NCI-H2029 treated with DMSO at 0.1 percent for 48 hours (cell line): Measurements from ENCODE around the gene ABCB6.
A peak's percentile ranks its signal among the peaks of the same experiment; 100 is the strongest.
"Not testable (repeated sequence)": the region's sequence is repeated elsewhere in the genome, so short reads cannot be mapped to it uniquely, and the experiment has no call there.

Experiments used
- DNase-seq: peaks from one replicate; lab custom pipeline; 2025; lab: John Stamatoyannopoulos, UW

The ABCB6 gene

DNA sequence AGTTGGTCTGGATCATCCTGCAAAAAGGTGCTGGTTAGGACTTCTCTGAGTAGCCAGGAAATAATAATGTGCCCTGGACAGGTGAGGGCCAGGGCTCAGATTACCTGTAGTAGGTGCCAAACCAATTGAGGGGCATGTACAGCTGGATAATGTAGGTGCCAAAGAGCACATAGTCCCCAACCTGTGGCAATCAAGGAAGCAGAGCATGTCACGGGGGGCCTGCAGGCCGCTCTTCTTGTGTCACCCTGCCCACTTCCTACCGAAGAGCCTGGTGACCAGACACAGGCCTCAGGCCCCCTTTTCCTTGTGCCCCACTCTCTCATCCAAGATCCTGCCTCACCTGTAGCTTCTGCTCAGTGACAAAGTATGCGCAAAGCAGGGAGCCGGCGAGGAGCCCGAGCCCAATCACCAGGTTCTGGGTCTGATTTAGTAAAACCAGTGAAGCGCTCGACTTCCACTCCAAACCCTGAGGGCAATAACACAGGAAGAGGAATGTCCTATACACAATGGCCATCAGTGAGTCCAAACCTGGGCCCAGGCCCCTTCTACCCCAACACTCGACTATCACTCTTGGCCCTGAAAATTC is 5.2 kb downstream of the ABCB6 start:
- peak; percentile 56 for DNase-seq

DNA sequence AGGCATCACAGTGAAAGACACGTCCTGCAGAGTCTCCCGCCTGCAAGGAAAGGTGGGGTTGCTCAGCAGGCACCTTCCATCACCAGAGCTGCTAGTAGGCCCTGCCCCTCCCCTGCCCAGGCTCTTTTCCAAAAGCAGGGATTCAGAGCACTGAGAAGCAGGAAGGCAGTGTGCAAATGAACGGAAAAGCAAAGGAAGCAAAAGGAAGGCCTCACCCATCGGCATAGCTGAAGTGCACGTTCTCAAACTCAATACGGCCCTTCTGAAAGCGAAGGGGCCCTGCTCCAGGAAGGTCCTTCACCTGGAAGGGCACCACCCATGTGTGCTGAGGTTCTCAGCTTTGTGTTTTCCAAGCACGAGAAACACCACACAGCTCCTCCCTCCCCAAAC is 5.7 kb downstream of the ABCB6 start:
- no peak for DNase-seq

DNA sequence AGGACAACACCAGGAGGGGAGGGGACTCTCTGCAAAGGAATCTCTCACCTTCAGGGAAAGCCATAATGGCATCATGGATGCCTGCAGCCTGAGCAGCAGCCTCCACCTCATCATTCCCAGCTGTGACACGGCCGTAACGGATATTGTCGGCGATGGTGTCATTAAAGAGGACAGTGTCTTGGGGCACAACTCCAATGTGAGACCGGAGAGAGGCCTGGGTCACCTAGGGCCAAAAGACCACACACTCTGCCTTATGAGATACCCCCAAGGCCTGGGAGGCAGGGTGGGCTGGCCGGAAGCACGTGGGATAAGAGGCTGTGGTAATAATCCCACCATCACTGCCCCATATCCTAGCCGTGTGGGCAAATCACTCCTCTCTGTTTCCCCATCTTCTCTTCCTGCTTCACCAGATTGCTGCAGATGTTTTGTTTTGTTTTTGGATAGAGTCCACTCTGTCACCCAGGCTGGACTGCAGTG is 7.8 kb downstream of the ABCB6 start:
- DNase-seq = no peak

DNA sequence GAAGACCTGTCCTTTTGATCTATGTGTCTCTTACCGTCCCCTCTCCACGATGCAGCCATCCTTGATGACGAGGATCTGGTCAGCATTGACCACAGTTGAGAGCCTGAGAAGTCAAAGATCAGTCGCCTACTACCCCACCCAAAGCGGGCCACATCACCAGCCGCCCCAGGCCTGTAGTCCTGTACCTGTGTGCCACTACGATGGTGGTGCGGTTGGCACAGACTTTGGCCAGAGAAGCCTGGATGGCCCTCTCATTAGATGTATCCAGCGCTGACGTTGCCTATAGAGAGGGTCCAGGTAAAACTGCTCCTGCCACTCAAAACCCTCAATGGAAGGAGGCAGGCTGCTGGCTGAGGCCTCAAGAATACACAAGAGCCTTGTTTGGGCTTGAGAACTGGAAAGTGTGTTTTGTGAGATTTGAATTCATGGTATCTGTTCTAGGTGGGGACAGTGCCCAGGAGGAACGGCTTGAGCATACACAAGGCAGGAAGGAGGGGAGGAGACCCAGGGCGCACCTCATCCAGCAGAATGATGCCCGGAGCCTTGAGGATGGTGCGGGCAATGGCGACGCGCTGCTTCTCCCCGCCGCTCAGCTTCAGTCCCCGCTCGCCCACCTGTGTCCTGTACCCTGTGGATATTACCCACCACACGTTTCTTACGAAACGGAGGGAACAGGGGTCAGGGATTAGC is 8.4 kb downstream of the ABCB6 start:
- no peak for DNase-seq

DNA sequence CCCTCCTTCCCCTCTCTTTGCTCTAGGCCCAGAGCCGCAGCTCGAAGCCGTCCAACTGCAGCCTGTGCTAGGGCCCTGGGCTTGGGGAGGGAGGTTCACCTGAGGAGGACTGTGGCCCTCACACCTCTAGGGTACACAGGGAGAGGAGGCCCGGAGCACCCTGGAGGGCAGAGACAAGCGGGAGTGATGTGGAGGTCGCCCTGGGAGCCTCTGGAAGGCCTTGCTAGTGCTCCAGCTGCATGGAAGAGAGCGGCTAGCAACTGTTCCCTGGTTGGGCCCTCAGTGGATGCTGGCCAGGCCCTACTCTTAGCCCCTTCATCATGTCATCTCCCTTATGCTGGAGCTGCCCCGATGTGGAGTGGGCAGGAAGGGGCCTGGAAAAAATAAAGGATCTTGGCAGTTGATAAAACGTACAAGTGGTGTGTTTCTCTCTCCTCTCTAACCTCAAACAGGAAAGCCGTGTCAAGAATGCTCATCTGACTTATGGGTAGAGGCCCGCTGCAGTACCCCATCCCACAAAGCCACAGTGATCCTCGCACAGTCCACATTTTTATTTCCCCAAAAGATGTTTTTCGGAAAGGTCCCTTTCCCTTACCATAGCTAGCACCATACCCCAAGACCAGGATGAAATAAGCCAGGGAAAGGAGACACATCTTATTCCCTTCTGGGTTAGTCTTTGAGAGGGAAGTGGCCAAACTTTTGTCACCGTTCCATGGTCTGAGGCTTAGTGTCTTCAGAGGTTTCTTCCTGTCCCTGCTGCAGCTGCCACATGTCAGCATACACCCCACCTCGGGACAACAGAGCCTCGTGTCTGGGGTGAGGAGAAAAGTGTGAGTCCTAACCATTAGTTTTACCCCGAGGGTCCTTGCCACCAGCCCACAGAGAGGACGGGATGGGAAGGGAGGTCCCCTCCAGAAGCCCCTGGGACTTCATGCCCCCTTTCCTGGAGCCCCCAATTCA is 9.2 kb downstream of the ABCB6 start:
- DNase-seq = no peak

DNA sequence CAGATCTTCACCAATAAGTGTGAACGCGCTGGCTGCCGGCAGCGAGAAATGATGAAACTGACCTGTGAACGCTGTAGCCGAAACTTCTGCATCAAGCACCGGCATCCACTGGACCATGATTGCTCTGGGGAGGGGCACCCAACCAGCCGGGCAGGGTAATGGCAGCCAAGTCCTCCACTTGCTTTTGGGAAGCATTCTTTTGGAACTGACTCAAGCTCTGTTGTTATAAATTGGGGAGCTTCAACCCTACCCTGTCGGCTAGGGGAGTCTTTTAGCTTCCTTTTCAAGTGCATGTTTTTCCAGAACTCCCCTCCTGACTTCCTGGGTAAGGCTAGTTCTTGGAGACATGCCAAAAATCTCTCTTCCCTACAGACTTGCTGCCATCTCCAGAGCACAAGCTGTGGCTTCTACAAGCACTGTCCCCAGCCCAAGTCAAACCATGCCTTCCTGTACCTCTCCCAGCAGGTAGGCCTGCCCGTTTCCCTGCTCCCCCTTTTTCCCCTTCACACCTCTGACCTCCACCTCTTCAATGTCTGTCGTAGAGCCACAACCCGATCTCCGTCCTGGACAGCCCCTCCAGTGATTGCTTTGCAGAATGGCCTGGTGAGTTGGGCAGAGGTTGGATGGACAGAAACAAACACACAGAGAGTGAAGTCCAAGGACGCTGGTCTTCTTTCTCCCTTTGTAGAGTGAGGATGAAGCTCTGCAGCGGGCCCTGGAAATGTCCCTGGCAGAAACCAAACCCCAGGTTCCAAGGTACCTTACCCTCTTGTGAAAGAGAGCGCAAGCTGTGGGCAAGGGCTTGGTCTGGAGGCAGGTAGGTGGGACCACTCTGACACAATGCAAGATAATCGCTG is 10.6 kb downstream of the ABCB6 start:
- peak; percentile 7 for DNase-seq

DNA sequence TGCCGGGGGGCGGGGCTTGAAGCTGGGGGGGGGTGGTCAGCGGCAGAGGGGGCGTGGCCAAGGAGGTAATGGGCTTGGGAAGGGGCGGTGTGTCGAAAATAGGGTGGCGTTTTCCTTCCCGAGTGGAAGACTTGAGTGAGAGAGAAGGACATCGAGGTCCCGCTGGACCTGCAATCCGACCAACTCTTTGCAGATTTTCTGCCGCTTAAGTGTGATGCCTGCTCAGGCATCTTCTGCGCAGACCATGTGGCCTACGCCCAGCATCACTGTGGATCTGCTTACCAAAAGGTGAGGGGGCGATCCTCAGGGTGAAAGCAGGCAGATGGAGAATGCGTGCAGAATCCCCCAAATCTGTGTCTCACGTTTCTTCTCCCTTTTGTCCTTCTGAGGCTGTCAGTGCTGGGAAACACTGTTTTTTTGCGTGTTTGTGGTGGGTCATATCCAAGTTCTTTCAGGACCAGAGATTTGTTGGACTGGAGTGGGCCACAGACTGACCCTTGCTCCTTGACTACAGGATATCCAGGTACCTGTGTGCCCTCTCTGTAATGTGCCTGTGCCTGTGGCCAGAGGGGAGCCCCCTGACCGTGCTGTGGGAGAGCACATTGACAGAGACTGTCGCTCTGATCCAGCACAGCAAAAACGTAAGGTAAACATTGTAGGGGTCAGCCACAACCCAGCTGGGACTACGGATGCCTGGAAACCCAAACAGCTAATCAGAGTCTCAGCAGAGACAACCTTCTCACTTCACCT is 11.4 kb downstream of the ABCB6 start:
- no peak for DNase-seq

GRCh38 chr2:219206328-219207133 is 12.2 kb downstream of the ABCB6 start, which contains the start of gene ZFAND2B:
Gene ZFAND2B (plus strand): TSS chr2:219206782. CDS start chr2:219206988, 206 bp downstream.
- peak; percentile 56 for DNase-seq

DNA sequence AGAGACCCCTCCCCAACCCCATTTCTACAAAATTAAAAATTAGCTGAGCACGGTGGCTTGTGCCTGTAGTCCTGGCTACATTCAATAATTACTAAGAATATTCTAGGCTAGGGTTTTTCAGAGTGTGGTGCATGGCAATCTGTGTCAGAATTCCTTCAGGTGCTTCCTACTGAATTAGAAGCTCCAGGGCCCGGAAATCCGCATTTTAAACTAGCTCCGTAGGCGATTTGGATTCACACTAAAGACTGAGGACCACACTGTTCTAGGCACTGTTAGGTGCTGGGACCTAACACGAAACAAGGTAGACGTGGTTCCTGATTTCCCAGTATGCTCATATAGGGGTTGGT is 12.8 kb downstream of the ABCB6 start:
- DNase-seq = no peak

DNA sequence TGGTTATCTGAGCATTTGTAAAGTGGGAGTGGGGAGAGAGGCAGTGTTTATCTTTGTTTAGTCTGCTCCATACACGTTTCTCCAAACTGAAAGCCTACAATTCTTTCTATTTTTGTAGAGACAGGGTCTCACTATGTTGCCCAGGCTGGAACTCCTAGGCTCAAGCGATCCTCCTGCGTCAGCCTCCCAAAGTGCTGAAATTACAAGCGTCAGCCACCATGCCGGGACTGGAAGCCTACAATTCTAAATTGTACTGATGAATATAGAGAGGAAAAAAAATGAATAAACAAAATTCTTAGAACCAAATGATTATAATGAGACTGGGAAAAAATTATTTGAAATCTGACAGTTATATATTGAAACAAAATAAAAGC is 13.6 kb downstream of the ABCB6 start:
- DNase-seq = no peak

- DNase-seq = no peak
Observed at GRCh38 chr2:219204425-219205164, 14.2 kb downstream of the ABCB6 start.

- not testable (repeated sequence) for DNase-seq
Observed at GRCh38 chr2:219201331-219201730, 17.4 kb downstream of the ABCB6 start.

- DNase-seq = not testable (repeated sequence)
Observed at GRCh38 chr2:219200502-219201326, 18.0 kb downstream of the ABCB6 start.

DNA sequence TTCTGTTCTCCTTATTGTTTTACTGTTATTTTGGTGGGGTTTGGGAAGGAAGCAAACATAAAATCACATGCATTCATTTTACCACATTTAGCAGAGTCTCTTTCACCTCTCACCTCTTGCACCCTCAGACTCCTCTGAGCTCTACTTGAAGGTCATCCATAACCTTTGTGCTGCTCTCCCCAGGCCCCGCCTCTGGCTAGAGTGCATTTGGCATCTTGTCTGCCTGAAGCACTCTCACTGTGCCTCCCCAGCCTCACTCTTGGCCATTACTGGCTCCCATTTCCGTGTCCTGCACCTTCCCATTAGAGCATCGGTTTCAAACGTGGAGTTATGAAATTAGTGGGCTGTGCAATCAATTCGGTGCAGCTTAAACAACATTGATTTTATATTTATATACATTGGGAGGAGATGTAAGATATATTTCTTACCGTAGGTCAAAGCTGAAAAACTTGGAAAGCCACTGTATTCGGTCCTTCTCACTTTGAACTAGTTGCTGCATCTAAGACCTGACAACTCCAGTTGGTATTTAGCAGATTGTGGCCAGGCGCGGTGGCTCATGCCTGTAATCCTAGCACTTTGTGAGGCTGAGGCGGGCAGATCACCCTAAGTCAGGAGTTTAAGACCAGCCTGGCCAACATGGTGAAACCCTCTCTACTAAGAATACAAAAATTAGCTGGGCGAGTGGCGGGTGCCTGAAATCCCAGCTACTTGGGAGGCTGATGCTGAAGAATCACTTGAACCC is 19.1 kb downstream of the ABCB6 start:
- no peak for DNase-seq

DNA sequence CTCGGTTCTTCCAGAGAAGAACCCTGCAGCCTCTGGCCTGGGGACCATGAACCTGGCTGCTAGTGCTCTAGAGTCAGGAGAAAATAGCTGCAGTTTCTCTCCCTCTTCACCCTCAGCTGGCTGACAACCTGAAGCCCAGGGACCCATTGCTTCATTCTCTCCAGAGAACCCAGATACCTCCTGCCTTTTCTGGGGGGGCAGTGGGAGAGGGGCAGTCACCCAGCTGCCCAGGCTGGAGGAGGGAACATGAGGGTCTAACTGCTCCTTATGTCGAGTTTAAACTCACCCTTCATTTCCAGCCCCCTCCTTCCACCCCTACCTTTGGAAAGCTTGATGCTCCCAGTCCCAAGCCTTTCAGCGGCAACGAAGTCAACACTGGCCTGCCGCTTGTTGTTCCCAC is 19.8 kb downstream of the ABCB6 start:
- DNase-seq = no peak

DNA sequence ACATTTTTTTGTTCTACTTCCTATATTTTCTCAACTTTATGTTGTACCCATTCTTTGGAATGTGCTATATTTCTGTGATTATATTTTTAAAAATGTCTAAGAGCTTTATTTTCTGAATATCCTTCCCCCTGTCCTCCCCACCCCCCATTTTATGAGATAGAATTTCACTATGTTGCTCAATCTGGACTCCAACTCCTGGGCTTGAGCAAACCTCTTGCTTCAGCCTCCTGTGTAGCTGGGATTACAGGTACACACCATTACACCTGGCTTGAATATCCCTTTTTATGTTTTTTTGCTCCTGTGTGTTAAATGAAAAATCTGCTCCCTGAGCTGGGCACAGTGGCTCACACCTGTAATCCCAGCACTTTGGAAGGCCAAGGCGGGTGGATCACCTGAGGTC is 21.4 kb downstream of the ABCB6 start:
- no peak for DNase-seq

GRCh38 chr2:219186754-219187456 is 31.9 kb downstream of the ABCB6 start:
- no peak for DNase-seq
